RWPE1 (cell line): ENCODE data around the gene MCOLN1.

Experiments
- CTCF ChIA-PET: fragments of 350-600 bp; sonication (Branson Sonifier 250); formaldehyde crosslinking; extraction: SDS; loops from one replicate; lab custom pipeline; 2021; lab: Yijun Ruan, JAX
- POLR2A ChIA-PET: fragments of 400-600 bp; formaldehyde crosslinking; extraction: SDS; loops from one replicate; lab custom pipeline; 2020; ENCODE audit warnings: antibody characterized with exemption; ENCODE audit not compliant: low non-redundant PET; lab: Yijun Ruan, JAX
- DNase-seq: peaks from one replicate; pipeline ENCODE4 v3.0.0; 2012; ENCODE audit warnings: low spot score
- H3K27ac ChIP-seq: fragments of 450-650 bp; 2 replicates; pipeline ENCODE4 v1.5.1; 2017
- TF ChIP-seq, protein P1 (sequence below): fragments of 450-650 bp; conservative IDR thresholded peaks from 2 replicates; pipeline ENCODE4 v1.5.1; 2017; ENCODE audit warnings: low read depth, mild to moderate bottlenecking

Gene MCOLN1

DNA sequence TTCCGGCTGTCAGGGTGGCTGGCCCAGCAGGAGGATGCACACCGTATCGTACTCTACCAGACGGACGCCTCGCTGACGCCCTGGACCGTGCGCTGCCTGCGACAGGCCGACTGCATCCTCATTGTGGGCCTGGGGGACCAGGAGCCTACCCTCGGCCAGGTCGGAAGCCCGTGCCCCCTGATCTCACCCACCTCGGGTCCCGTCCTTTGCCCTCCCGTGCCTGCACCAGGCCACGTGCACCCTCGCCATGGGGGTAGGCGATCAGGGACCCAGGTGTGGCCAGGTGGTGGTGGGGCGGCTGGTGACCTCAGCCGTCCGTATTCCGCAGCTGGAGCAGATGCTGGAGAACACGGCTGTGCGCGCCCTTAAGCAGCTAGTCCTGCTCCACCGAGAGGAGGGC, 32.1 kb downstream of the MCOLN1 start:
- TF ChIP-seq, protein P1, sequence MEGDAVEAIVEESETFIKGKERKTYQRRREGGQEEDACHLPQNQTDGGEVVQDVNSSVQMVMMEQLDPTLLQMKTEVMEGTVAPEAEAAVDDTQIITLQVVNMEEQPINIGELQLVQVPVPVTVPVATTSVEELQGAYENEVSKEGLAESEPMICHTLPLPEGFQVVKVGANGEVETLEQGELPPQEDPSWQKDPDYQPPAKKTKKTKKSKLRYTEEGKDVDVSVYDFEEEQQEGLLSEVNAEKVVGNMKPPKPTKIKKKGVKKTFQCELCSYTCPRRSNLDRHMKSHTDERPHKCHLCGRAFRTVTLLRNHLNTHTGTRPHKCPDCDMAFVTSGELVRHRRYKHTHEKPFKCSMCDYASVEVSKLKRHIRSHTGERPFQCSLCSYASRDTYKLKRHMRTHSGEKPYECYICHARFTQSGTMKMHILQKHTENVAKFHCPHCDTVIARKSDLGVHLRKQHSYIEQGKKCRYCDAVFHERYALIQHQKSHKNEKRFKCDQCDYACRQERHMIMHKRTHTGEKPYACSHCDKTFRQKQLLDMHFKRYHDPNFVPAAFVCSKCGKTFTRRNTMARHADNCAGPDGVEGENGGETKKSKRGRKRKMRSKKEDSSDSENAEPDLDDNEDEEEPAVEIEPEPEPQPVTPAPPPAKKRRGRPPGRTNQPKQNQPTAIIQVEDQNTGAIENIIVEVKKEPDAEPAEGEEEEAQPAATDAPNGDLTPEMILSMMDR = no peak
- POLR2A ChIA-PET = no interaction called here
- CTCF ChIA-PET = interaction anchor here (1.4 kb wide), 1 partner anchor 14 kb away, joined by 7 read pairs; no protein-coding TSS in a partner anchor
- no peak for DNase-seq
- H3K27ac ChIP-seq = no peak overlapping the region

DNA sequence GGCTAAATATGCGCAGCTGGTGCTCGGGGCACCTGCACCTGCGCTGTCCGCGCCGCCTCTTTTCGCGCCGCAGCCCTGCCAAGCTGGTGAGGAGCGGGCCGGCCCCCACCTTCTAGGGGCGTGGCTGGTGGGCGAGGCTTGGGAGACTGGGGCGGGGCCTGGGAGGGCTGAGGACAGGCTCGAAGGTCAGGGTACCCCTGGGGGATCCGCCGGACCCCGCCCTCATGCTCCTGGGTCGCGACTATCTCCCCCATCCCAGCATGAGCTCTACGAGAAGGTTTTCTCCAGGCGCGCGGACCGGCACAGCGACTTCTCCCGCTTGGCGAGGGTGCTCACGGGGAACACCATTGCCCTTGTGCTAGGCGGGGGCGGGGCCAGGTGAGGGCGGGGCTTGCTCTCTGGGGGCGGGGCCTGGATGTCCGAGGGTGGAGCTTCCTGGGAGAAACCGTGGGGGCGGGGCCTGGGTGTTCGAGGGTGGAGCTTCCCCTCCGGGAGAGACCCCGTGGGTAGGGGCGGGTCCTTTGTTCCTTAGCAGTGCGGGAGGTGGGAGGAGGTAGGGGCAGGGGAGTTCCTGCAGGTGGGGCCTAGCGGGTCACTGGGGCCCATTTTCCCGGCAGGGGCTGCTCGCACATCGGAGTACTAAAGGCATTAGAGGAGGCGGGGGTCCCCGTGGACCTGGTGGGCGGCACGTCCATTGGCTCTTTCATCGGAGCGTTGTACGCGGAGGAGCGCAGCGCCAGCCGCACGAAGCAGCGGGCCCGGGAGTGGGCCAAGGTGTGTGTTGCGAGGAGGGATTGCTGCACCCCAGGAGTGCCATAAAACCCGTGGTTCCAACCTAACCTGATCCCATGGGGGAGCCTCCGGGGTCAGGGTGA, 32.8 kb downstream of the MCOLN1 start:
- POLR2A ChIA-PET = no interaction called here
- peak; percentile 63 for DNase-seq
- TF ChIP-seq, protein P1 = no peak
- H3K27ac ChIP-seq = no peak overlapping the region
- CTCF ChIA-PET = interaction anchor here (1.4 kb wide), 1 partner anchor 13 kb away, joined by 7 read pairs; no protein-coding TSS in a partner anchor

DNA sequence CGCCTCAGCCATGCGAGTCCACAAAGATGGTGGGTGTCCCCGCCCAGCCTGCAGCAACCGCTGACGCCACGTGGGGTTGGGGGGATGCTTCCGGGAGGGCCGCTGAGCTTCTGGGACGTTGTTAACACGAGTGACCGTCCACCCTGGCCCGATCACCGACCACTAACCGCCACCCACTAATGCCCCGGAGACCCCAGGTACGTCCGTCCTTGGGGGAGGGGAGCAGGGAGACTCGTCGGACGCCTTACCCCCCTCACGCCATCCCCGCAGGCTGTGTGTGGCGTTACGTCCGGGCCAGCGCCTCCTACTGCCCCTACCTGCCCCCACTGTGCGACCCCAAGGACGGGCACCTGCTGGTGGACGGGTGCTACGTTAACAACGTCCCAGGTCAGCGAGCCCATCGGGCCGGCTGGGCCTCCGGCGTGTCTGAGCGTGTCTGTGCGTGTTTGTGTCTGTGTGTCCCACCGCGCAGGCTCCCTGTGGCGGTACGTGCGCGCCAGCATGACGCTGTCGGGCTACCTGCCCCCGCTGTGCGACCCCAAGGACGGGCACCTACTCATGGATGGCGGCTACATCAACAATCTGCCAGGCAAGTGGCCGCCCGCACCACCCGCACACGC, 34.4 kb downstream of the MCOLN1 start:
- ChIA-PET CTCF (interaction anchor here (0.6 kb wide), 1 partner anchor 11 kb away, joined by 4 read pairs; no protein-coding TSS in a partner anchor), POLR2A (no interaction called here)
- TF ChIP-seq, protein P1 = no peak
- no peak overlapping the region for H3K27ac ChIP-seq
- no peak for DNase-seq

DNA sequence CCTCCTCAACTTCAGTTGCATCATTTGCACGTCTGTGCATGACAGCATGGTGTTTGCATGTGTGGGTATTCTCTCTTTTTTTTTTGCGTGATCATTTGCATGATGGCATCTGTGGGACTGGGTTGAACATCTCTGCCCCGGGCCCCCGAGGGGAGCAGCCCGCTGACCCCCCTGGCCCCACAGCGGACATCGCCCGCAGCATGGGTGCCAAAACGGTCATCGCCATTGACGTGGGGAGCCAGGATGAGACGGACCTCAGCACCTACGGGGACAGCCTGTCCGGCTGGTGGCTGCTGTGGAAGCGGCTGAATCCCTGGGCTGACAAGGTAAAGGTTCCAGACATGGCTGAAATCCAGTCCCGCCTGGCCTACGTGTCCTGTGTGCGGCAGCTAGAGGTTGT, 36.2 kb downstream of the MCOLN1 start:
- CTCF ChIA-PET = interaction anchor here (0.6 kb wide), 1 partner anchor 119 kb away, joined by 5 read pairs; no protein-coding TSS in a partner anchor
- H3K27ac ChIP-seq = no peak overlapping the region
- no peak for DNase-seq
- POLR2A ChIA-PET = no interaction called here
- TF ChIP-seq, protein P1 = no peak

DNA sequence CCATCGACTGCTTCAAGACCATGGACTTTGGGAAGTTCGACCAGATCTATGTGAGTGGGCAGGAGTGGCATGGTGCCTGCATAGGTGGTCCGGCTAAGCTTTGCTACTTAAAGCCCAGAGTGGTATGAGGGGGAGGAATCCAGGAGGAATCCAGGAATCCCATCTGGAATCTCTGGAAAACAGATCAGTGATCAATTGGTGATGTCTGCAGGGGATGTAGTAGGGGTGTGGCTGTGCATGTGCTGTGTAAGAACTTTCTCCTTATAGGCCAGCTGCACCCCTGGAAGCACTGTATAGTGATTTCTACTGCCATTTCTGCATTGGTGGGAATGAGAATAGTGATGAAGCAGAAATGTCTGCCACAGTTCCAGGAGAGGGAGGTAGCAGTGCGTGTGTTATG, 36.7 kb downstream of the MCOLN1 start:
- ChIA-PET POLR2A (no interaction called here), CTCF (interaction anchor here (0.6 kb wide), 1 partner anchor 120 kb away, joined by 5 read pairs; no protein-coding TSS in a partner anchor)
- TF ChIP-seq, protein P1 = no peak

DNA sequence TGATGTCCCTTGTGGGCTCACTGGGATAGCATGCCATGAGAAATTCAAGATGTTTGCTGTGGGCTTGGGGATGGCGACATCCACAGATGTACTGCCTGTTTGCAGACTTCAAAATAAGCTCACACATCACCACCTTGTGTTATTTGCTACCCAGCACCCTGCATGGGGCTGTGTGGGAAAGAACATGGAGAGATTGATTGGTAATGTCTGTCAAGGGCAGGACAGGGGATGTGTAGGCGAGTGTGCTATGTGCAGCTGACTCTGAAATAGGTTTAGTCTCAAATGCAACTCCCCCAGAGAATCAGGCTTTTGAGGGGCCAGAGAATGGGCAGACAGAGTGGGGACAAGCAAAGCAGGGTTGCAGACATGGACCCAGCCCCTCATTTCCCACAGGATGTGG, 37.8 kb downstream of the MCOLN1 start:
- POLR2A ChIA-PET = no interaction called here
- TF ChIP-seq, protein P1 = no peak
- CTCF ChIA-PET = interaction anchor here (0.6 kb wide), 1 partner anchor 19 kb away, joined by 3 read pairs; no protein-coding TSS in a partner anchor
- H3K27ac ChIP-seq = no peak overlapping the region
- no peak for DNase-seq

More for the DNA sequence above, 36.7 kb downstream of the MCOLN1 start:
- DNase-seq = no peak
- no peak overlapping the region for H3K27ac ChIP-seq
